Measurements from ENCODE around the gene BANF2.

BANF2 gene

DNA sequence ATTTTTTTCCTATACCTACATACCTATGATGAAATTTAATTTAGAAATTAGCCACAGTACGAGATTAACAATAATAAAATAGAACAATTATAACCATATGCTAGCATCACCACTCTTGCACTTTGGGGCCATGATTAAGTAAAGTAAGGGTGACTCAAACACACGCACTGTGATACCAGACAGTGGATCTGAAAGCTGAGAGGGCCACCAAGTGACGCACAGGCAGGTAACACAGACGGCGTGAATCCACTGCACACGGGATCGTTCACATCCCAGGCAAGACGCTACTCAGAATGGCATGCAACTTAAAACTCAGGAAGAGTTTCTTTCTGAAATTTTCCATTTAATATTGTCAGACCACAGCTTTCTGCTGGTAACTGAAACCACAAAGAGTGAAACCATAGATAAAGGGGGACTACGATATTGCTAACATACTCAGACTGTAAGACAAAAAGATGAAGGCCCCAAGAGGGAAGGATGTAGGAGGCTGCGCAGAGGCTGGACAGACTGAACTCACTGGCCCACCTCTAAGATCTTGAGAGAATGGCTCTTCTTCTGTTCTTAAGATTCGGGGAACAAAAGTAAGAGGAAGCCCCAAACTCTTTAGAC is 35.6 kb upstream of the BANF2 start:
- no peak for DNase-seq

DNA sequence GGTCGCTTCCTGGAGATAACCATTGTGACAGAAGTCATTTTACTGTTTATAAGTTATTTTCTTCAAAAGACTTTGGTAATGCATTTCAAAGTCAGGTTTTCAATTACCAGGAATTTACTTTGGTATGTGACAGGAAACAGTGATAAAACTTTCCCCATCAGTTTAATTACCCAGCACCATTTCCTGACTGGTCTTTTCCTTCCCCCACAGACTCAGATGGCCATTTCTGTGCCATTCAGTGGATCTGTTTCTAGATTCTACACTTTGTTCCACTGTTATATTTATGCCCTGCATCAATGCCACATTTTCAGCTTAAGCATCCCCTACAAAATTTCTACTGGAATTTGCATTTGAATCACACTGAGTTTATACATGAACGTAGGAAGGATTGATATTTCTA is 34.0 kb upstream of the BANF2 start:
- DNase-seq: no peak

DNA sequence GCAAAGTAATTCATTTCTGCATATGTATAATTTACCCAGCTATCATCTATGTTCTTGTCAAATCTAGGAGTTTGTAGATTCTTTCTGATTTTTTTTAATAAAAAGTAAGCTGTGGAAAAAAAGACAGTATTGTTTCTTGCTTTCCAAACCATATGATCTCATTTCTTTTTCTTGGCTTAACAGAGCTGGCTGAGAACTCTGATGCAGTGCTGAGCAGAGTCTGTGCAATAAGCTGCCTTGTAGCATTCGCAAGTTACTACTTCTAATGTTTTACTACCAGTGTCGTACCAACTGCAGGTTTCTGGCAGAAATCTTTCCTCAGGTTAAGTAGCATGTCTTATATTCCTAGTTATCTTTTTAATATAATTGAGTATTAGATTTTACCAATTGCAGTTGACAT is 33.3 kb upstream of the BANF2 start:
- DNase-seq: no peak

DNA sequence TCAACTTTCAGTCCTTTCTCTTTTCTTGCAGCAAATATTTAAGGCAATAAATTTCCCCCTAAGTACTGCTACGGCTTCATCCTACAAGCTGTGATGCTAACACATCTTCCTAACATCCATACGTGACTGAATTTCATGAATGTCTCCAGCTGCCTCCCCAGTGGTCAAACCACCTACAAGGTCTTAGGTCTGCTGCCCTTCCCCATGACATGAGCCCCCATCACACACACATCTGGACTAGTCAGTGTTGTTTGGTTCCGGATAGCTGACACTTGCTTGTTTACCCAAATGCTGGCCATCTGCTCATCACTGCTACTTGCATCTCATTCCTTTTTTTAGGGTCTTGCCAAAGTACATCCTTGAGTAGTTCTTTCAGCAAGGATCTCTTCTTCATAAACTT is 32.3 kb upstream of the BANF2 start:
- DNase-seq: no peak

DNA sequence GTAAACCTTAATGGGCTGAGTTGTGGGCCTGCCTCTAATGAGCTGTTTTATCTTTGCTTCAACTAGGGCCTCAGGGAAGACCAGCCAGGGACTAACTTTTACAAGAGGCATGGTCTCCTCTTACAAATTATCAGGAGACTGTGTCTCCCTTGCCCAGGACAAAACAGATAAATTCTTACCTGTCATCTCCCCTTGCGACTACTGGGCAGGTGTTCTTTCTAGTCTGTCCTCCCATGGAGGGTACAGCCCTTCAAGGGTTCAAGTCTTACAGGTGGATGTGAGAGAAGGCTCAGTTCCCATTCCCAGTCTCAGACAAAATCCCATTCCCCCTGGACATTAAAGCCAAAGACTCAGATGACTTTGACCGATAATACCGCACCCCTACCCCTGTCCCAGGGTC is 31.3 kb upstream of the BANF2 start:
- DNase-seq: no peak

DNA sequence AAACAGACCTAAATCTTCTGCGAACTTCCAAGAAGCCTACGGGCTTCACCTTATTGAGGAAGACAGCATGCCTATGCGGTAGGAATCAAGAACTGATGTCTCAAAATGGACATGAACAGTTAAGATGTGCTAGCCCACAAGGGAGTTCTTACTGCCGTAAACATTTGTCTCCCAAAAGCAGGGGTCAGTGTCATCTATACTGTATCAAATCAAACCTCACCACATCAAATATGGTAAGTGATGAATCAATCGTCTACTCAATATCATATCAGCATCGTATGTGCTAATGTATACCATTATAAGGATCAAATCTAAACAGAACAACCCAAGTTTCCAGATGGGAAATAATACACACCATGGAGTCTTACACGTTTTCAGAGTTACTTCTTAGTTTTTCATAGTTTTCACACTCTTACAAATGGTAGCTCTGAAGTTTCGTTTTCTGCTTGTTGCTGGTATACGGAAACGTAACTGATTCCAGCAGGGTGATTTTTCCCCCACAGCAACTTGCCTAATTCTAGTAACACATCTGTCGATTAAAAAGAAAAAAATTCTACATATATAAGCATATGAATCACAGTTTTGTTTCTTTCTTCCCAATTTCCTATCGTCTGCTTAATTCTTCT is 30.3 kb upstream of the BANF2 start:
- DNase-seq: no peak

DNA sequence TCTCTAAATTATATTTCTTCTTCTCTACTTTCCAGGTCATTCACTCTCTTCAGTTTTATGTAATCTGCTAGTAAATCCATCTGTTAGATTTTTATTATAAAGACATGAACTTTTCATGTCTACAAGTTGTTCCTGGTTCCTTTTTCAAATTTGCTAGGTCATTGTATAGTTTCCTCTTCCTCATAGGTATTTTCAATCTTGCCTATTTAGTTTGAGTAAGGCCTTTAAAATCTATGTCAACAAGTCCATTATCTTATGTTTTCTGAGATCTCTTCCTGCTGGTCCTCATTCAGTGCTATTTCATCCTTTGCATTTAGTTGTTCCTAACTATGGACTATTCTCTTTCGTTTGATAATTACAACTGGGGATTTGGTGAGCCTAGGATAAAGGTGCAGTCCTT is 28.8 kb upstream of the BANF2 start:
- no peak for DNase-seq

DNA sequence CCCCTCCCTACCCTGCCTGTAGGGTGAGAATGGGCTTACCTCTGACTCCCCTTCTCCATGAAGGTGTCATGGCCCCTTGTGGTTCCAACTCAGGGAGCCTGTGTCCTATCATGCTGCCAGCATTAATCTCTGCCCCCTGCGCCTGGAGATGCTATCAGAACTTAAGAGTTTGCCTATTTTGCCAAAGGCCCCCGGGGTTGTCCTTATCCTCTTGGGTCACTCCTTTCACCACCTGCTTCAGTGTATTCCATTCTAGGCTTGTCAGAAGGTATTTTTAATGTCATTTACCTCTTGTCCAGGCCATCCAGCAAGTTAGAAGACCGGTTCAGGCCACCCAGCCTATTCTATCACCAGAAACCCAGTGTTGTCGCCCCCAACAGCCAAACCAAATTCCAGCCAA is 28.2 kb upstream of the BANF2 start:
- no peak for DNase-seq

DNA sequence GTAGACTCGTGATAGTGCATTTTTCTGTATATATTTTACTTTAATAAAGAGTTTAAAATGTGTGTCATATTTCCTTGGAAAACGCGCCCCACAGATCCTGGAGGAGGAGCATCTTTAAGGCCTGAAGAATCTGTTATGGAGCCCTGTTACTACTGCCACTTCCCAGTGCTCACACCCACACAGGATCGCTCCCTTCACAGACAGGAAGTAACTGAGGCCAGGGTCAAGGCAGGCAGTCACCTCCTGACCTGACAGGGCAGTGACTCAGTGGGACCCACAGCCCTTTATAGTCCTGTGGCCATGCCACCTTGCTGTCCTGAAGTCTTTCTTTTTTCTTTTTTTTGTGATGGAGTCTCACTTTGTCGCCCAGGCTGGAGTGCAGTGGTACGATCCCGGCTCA is 26.7 kb upstream of the BANF2 start:
- DNase-seq: no peak

DNA sequence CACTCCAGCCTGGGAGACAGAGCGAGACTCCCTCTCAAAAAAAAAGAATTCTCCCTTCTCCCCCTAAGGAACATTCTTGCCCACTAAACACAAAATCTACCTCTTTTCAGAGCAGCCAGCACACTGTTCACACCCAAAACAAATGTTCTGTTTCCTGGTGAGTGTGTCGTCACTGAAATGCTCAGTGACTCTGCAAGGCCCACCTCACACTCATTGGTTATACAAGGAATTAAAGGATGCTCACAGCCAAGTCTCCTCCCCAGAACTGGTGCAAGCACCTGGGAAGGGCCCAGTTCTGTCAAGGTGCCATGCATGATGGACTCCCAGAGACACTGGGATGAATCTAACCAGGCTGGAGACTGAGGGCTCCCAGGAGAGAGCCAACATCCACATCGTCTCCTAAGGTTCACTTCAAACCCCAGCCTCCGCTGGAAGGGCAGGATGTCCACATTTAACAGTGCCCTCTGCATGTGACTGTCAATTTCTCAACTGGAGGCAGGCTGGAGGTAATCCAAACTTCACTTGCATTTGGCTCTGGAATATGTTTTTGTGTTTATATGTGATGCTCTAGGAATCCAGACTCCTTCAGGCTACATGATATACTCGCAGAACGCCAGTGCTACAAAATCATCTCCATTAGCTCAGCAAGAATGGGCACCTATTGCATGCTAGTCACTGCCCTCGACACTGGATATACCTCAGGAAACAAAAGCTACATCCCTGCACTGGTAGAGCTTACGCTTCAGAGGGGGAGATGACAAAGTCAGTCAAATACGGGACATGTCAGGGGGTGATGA is 24.8 kb upstream of the BANF2 start:
- DNase-seq: no peak

DNA sequence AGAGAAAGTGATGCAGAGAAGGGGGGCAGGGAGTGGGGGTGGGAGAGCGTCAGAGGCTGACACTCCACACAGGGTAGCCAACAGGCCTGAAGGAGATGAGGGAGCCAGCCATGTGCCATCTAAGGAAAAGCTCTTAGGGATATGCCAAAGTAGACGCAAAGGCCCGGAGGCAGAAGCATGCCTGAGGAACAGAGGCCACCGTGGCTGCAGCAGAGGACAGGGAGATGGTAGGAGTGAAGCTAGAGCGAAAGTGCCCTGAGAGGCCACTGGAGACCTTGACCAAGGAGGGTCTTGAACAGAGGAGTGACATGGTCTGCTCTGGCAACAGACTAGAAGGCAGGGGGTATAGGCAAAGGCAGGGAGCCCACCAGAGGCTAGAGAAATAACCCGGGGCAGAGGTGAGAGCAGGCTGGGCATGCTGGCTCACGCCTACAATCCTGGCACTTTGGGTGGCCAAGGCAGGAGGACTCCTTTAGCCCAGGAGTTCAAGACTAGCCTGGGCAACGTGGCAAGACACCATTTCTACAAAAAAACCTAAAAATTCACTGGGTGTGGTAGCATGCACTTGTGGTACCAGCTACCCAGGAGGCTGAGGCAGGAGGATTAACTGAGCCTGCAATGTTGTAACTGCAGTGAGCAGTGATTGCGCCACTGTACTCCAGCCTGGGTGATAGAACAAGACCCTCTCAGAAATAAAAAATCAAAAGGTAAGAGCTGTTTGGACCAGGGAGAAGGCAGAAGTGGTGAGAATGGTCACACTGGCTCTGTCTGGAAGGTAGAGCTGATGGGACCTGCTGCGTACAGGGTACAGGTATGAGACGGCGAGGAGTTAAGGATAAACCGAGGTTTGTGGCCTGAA is 24.0 kb upstream of the BANF2 start:
- no peak for DNase-seq

DNA sequence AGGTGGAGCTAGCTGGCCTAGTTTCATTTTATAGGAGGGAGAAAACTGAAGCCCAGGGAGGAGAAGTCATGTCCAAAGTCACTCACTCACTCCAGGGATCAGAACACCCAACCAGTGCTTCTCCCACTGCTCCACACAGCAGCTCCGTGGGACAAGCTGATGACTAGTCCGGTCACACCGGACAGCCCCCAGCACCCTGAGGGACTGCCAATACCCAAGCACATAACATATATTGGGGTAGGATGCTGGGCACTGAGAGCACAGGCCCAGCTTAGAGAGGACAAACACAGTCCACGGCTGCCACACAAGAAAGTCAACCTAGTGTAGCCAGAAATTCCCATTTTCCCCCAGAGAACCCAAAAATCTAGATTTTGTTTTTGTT is 23.4 kb upstream of the BANF2 start:
- DNase-seq: no peak

DNA sequence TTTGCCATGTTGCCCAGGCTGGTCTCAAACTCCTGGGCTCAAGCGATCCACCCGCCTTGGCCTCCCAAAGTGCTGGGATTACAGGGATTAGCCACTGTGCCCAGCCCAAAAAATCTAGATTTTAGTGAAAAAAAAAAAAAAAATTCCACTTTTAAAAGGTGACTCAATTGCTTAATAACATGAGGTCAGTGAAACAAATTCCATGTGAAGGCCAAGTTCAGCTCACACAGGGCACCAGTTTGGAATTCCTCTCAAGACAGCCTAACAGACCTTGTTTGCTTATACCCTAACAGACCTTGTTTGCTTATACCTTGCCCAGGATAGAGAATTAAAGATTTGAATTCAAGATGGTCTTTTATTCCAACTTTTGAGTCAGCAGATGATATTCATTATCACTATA is 22.8 kb upstream of the BANF2 start:
- DNase-seq: no peak

DNA sequence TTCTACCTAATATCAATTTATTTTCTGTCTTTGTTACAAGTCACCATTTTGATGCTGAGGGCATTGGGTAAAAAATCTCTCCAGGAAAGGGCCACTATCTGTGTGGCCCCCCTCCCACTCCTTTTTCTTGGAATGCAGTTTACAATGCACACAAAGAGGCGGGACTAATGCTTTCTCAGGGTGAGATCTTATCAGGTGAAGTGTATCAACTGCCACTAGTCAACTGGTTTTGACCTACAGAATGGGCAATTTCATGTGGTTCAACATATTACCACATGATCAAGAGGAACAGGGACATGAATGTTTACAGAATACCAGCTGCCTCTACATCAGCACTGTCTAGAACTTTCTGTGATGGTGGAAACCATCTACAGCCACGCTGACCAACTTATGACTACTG is 21.5 kb upstream of the BANF2 start:
- DNase-seq: no peak

DNA sequence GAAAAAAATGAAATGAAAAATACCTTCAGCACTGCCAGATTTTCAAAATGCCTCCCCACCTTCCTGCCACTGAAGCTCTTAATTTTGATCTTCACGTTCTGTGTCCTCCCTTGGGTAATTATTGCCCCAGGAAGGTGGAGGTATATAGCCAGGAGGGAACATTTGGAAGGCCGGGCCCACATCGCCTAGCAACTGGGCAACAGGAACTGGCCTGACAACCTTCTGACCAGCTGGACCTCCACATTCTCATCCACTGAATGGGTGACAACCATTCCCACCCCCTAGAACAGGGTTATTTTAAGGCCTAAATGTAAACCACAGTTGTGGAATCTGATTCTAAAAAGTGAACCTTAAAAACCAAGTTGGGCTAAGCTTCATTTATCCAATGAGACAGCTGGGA is 20.9 kb upstream of the BANF2 start:
- DNase-seq: no peak

DNA sequence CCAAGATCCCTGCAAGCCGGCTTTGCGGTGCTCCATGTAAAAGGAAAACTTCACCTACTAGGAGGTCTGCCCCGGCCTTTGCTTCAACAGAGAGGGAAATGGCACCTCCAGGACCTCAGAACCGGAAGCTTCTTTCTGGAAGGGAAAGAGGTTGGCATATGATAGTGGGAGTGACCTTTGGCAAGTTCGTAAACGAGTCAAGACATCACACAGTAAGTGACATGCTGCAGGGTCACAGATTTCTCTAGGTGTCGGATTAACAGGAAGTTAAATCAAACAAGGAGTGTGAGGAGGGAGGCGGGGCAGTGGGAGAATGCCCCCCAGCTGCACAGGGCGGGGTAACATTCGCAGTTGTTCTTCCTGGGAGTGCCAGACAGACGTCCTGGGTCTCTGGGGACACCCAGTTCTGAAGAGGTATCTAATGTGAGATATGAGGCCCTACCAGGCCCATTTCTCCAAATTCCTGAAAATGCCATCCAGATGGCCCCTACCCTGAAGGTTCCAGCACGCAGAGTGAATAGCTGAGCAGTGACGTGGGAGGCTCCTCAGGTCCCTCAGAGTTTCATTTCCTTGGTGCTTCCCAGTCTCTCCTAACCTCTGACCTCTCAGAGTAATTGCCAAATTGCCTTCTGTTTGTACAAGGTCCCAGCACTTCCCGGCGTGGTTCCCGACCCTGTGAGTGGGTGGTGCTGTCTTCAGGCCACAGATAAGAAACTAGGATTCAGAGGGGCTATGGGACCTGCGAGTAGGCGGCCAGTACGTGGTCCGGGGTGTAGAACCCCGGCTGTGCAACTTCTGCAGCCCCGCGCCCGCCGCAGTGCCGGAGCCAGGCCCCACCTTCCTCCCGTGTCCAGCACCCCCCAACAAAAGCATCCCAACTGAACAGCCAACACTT is 19.6 kb upstream of the BANF2 start:
- DNase-seq: no peak

DNA sequence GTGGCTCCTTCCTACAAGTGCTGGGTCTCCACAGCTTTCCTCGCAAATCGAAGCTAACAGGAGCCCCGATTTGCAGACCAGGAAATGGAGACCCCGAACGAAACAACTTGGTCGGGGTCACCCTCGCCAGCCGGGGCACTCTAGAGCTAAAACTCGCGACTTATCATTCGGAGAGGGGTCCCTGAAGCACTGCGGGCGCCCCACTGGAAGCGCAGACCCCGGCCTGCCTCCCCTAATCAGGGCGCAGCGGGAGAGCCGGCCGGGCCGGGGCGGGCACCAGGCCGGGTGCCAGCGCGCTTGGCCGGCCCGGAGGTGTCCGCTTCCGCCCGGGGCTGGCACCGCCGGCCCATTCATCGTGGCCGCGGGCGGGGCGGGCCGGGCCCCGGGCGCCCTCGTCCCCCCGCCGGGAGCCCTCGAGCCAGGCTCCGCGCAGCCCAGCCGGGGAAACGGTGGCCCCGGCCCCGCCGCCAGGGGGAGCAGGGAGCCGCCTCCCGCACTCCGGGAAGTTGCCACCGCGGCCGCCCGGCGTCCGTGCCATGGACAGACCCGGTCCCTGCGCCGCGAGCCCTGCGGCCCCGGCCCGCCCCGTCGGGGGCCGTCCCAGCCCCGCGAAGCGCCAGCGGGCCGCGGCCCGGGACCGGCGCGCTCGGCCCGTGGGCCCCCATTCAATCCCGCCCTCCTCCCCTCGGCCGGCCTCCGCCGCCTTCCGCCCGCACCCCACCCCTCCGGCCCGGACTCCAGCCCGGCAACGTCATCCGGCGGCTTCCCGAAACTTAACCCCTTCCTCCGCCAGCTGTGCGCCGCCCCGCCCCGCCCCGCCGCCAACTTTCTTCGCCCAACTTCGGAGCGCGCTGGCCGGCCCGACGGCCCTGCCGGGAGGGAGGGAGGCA is 18.7 kb upstream of the BANF2 start:
- DNase-seq: no peak

DNA sequence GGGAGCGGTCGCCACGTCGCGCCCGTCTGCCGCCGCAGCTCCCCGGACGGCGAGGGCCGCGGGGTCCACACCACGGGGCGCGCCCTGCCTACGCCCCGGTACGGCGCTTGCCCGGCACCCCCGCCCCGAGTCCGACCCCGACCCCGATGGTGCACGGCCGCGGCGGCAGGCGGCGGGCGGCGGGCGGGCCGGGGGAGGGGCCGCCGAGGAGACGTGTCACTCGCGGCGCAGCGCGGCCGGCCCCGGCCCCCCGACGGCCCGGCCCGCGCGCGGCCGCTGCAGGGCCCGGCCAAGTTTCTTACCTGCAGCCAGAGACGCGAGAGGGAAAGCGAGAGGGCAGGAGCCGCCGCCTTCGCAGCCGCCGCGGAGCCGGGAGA is 18.1 kb upstream of the BANF2 start:
- DNase-seq: no peak

DNA sequence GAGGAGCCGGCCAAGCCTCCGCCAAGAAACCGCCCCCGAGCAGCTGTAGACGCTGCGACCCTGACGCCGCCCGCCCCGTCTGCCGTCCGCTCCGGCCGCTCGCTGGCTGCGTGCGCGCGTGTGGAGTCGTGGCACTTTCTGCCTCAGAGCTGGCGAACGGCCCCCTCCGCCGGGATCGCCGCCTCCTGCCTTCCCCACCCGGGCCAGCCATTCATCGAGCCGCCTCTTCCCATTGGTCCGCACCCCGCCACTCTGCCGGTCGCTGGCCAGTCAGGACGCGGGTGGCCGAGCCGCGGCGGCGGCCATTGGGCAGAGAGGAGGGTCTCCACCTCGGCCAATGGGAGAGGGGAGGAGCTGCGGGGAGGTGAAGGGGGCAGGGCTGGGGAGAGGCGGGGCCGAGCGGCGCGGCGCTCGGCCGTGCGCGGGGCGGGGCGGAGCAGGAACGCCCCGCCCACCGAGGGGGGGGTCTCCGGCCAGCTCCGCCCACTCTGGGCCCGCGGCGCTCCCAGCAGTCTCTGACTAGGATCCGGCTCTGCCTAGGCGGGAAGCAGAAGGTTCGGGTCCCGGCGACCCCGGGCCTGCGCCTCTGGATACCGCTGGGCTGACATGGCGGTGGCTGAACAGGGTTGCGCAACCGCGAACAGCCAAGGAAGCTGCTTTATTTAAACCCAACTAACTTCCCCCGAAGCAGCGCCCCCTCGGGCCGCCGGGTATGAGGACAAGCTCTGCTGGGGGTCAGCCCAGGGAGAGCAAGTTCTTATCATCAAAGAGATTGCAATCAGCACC is 17.5 kb upstream of the BANF2 start, which contains the start of gene RRBP1:
TSS of gene RRBP1 (minus strand) at position 140 of the 786 bp plus-strand sequence. CDS start 21,735 bp downstream, outside the sequence.
- peak; percentile 61 for DNase-seq

DNA sequence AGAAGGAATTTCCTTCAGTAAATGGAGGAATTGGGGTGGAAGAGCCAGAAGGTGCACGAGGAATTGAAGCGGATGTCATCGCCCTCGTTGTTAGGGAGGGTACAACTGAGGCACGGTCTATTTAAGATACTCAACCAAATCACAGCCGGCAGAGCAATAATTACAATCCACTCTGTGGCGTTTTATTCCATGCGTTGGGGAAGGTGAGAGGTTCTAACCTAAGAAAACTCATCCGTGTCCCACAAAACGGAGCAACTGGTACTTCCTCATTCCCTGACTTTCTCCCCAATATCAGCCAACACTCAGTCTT is 16.9 kb upstream of the BANF2 start:
- DNase-seq: no peak
